Mesendoderm (in vitro differentiated cells): Measurements from ENCODE around the gene POLK.

Experiments
- DNase-seq: peaks from one replicate; pipeline ENCODE4 v3.0.0; 2013
- H2AK5ac ChIP-seq: 2 replicates; pipeline ENCODE4 v1.6.1; 2013; ENCODE audit warnings: low read length, inconsistent platforms
- H2BK120ac ChIP-seq: 2 replicates; pipeline ENCODE4 v1.6.1; 2013; ENCODE audit warnings: low read depth, mild to moderate bottlenecking, low read length, moderate library complexity, mixed read lengths
- H2BK15ac ChIP-seq: replicated peaks from 2 replicates; pipeline ENCODE4 v1.6.1; 2013; ENCODE audit warnings: low read depth, mild to moderate bottlenecking, moderate library complexity
- H2BK5ac ChIP-seq: 2 replicates; pipeline ENCODE4 v1.6.1; 2013; ENCODE audit warnings: low read length, inconsistent platforms
- H3K18ac ChIP-seq: 2 replicates; pipeline ENCODE4 v1.6.1; 2013; ENCODE audit warnings: mild to moderate bottlenecking, low read length, mixed read lengths
- H3K23ac ChIP-seq: one replicate; pipeline ENCODE4 v1.6.1; 2013; ENCODE audit warnings: low read length
- H3K27ac ChIP-seq: 2 replicates; pipeline ENCODE4 v1.5.1; 2013; ENCODE audit warnings: low read depth, mild to moderate bottlenecking, inconsistent platforms, low read length, moderate library complexity
- H3K27me3 ChIP-seq: 2 replicates; pipeline ENCODE4 v1.6.1; 2013; ENCODE audit warnings: low read length, control low read depth, mild to moderate bottlenecking, inconsistent platforms; ENCODE audit not compliant: insufficient read depth, poor library complexity
- H3K36me3 ChIP-seq: 2 replicates; pipeline ENCODE4 v1.6.1; 2013; ENCODE audit warnings: low read length, inconsistent platforms; ENCODE audit not compliant: control insufficient read depth, insufficient read depth
- H3K4ac ChIP-seq: one replicate; pipeline ENCODE4 v1.6.1; 2013; ENCODE audit warnings: low read depth, mild to moderate bottlenecking, low read length, moderate library complexity
- H3K4me1 ChIP-seq: 2 replicates; pipeline ENCODE4 v1.6.1; 2013; ENCODE audit warnings: low read depth, low read length, inconsistent platforms; ENCODE audit not compliant: control insufficient read depth
- H3K4me2 ChIP-seq: 2 replicates; pipeline ENCODE4 v1.6.1; 2013; ENCODE audit warnings: low read length
- H3K4me3 ChIP-seq: 2 replicates; pipeline ENCODE4 v1.5.1; 2013; ENCODE audit warnings: mild to moderate bottlenecking, low read length
- H3K56ac ChIP-seq: one replicate; pipeline ENCODE4 v1.6.1; 2013; ENCODE audit warnings: low read length
- H3K79me1 ChIP-seq: 2 replicates; pipeline ENCODE4 v1.6.1; 2013; ENCODE audit warnings: low read length, inconsistent platforms
- H3K79me2 ChIP-seq: 2 replicates; pipeline ENCODE4 v1.6.1; 2013; ENCODE audit warnings: mild to moderate bottlenecking, low read length; ENCODE audit not compliant: control insufficient read depth, insufficient read depth
- H3K9ac ChIP-seq: 2 replicates; pipeline ENCODE4 v1.6.1; 2013; ENCODE audit warnings: low read length, inconsistent platforms
- H4K5ac ChIP-seq: one replicate; pipeline ENCODE4 v1.6.1; 2013; ENCODE audit warnings: low read length
- H4K8ac ChIP-seq: one replicate; pipeline ENCODE4 v1.6.1; 2013; ENCODE audit warnings: low read depth, mild to moderate bottlenecking, control low read depth, low read length, moderate library complexity
- WGBS: extraction: QIAGEN DNeasy Blood & Tissue Kit; methylation state at CpG from one replicate; pipeline ENCODE4 v1.1.7; 2013; ENCODE audit warnings: low lambda C conversion rate, missing lambda C conversion rate; ENCODE audit not compliant: insufficient coverage; ENCODE audit errors: extremely low coverage; 5-methylcytosine and 5-hydroxymethylcytosine counted together

The POLK gene

GRCh38 chr5:75622564-75622963 lies 110.9 kb downstream of the POLK start:
- Histone ChIP-seq H3K23ac (no peak overlapping the region), H3K4me2 (no peak overlapping the region), H4K8ac (no peak overlapping the region), H2AK5ac (no peak overlapping the region), H3K27ac (no peak overlapping the region), H3K56ac (no peak overlapping the region), H3K9ac (no peak overlapping the region), H3K36me3 (no peaks in the 10 kb centered on the region), H3K4ac (no peak overlapping the region), H3K79me1 (no peaks in the 10 kb centered on the region), H3K79me2 (no peaks in the 10 kb centered on the region), H3K18ac (no peak overlapping the region), H3K4me1 (no peaks in the 10 kb centered on the region), H2BK15ac (no peak overlapping the region), H2BK5ac (no peak overlapping the region), H3K4me3 (no peak overlapping the region), H3K27me3 (no peaks in the 10 kb centered on the region), H2BK120ac (no peak overlapping the region), H4K5ac (no peak overlapping the region)
- WGBS: no CpG with 5 or more reads among the region's 4 CpGs
- DNase-seq: no peak

GRCh38 chr5:75623846-75624245 lies 112.2 kb downstream of the POLK start:
- Histone ChIP-seq H3K27ac (no peak overlapping the region), H2BK5ac (no peak overlapping the region), H3K4me1 (no peaks in the 10 kb centered on the region), H3K4me3 (no peak overlapping the region), H4K5ac (no peak overlapping the region), H3K4me2 (no peak overlapping the region), H3K79me1 (no peaks in the 10 kb centered on the region), H2AK5ac (no peak overlapping the region), H4K8ac (no peak overlapping the region), H3K36me3 (no peaks in the 10 kb centered on the region), H2BK120ac (peak overlapping the region; percentile 64), H2BK15ac (no peak overlapping the region), H3K23ac (no peak overlapping the region), H3K9ac (no peak overlapping the region), H3K56ac (no peak overlapping the region), H3K18ac (no peak overlapping the region), H3K4ac (no peak overlapping the region), H3K27me3 (no peaks in the 10 kb centered on the region), H3K79me2 (no peaks in the 10 kb centered on the region)
- no peak for DNase-seq

GRCh38 chr5:75626959-75627358 lies 115.3 kb downstream of the POLK start:
- H3K9ac ChIP-seq: no peak overlapping the region
- H3K56ac ChIP-seq: no peak overlapping the region
- no peak overlapping the region for H2AK5ac ChIP-seq
- no peaks in the 10 kb centered on the region for H3K27me3 ChIP-seq
- H4K8ac ChIP-seq: no peak overlapping the region
- no peak overlapping the region for H2BK15ac ChIP-seq
- H3K4ac ChIP-seq: no peak overlapping the region
- no peaks in the 10 kb centered on the region for H3K4me1 ChIP-seq
- no peak overlapping the region for H2BK5ac ChIP-seq
- no peak overlapping the region for H2BK120ac ChIP-seq
- H3K36me3 ChIP-seq: no peaks in the 10 kb centered on the region
- H3K4me2 ChIP-seq: no peak overlapping the region
- H3K23ac ChIP-seq: no peak overlapping the region
- no peaks in the 10 kb centered on the region for H3K79me2 ChIP-seq
- H3K27ac ChIP-seq: no peak overlapping the region
- no peak for DNase-seq
- no peaks in the 10 kb centered on the region for H3K79me1 ChIP-seq
- no peak overlapping the region for H3K18ac ChIP-seq
- H3K4me3 ChIP-seq: no peak overlapping the region
- H4K5ac ChIP-seq: no peak overlapping the region

- Histone ChIP-seq H3K79me2 (no peaks in the 10 kb centered on the region), H4K5ac (no peak overlapping the region), H3K27ac (no peak overlapping the region), H2AK5ac (no peak overlapping the region), H3K9ac (no peak overlapping the region), H2BK5ac (no peak overlapping the region), H3K4me1 (no peaks in the 10 kb centered on the region), H3K4me3 (no peak overlapping the region), H4K8ac (no peak overlapping the region), H3K36me3 (no peaks in the 10 kb centered on the region), H3K4me2 (no peak overlapping the region), H3K23ac (no peak overlapping the region), H3K79me1 (no peaks in the 10 kb centered on the region), H3K4ac (no peak overlapping the region), H3K27me3 (no peaks in the 10 kb centered on the region), H3K18ac (no peak overlapping the region), H2BK120ac (no peak overlapping the region), H2BK15ac (no peak overlapping the region), H3K56ac (no peak overlapping the region)
- no CpG with 5 or more reads among the region's 1 CpG for WGBS
- no peak for DNase-seq
Observed at GRCh38 chr5:75627801-75628200, 116.1 kb downstream of the POLK start.

- no CpG with 5 or more reads among the region's 2 CpGs for WGBS
- Histone ChIP-seq H3K36me3 (no peaks in the 10 kb centered on the region), H3K27me3 (no peaks in the 10 kb centered on the region), H2BK120ac (no peak overlapping the region), H3K4me3 (no peak overlapping the region), H3K27ac (no peak overlapping the region), H3K4me2 (no peak overlapping the region), H3K9ac (no peak overlapping the region), H2AK5ac (no peak overlapping the region), H3K56ac (no peak overlapping the region), H3K4me1 (no peaks in the 10 kb centered on the region), H2BK15ac (no peak overlapping the region), H3K79me1 (no peaks in the 10 kb centered on the region), H4K5ac (no peak overlapping the region), H3K18ac (no peak overlapping the region), H3K79me2 (no peaks in the 10 kb centered on the region), H3K23ac (no peak overlapping the region), H2BK5ac (no peak overlapping the region), H4K8ac (no peak overlapping the region), H3K4ac (no peak overlapping the region)
- DNase-seq: no peak
Observed at GRCh38 chr5:75630875-75631274, 119.2 kb downstream of the POLK start.

- DNase-seq: peak; percentile 81
- no peak overlapping the region for H4K8ac ChIP-seq
- H3K79me1 ChIP-seq: no peaks in the 10 kb centered on the region
- H3K4ac ChIP-seq: no peak overlapping the region
- no peak overlapping the region for H2BK120ac ChIP-seq
- H3K79me2 ChIP-seq: no peaks in the 10 kb centered on the region
- no peaks in the 10 kb centered on the region for H3K4me1 ChIP-seq
- no peak overlapping the region for H2AK5ac ChIP-seq
- no peak overlapping the region for H3K23ac ChIP-seq
- no peak overlapping the region for H4K5ac ChIP-seq
- no peak overlapping the region for H2BK5ac ChIP-seq
- H3K27me3 ChIP-seq: no peaks in the 10 kb centered on the region
- WGBS: no CpG with 5 or more reads among the region's 1 CpG
- no peak overlapping the region for H3K56ac ChIP-seq
- no peak overlapping the region for H3K18ac ChIP-seq
- H3K27ac ChIP-seq: no peak overlapping the region
- no peak overlapping the region for H3K4me3 ChIP-seq
- H2BK15ac ChIP-seq: no peak overlapping the region
- H3K36me3 ChIP-seq: no peaks in the 10 kb centered on the region
- H3K4me2 ChIP-seq: no peak overlapping the region
- no peak overlapping the region for H3K9ac ChIP-seq
Observed at GRCh38 chr5:75632321-75632720, 120.6 kb downstream of the POLK start.
